H9 (cell line): ENCODE data around the gene NOXA1. TPM values are rescaled to one million over a fixed set of nuclear protein-coding genes. Genes with fewer than 3 reads are reported as not detected.

ENCODE experiments used
- DNase-seq: peaks from one replicate; pipeline ENCODE4 v3.0.0-alpha.2; 2017
- H2AFZ ChIP-seq: one replicate; pipeline ENCODE4 v1.6.1; 2013; ENCODE audit warnings: mild to moderate bottlenecking, low read length, control low read depth, moderate library complexity
- H2AK5ac ChIP-seq: 2 replicates; pipeline ENCODE4 v1.6.1; 2013; ENCODE audit warnings: low read length, control low read depth, mixed read lengths; ENCODE audit not compliant: insufficient read length
- H2BK120ac ChIP-seq: one replicate; pipeline ENCODE4 v1.6.1; 2013; ENCODE audit warnings: low read depth, mild to moderate bottlenecking, low read length, control low read depth, inconsistent platforms; ENCODE audit not compliant: poor library complexity, severe bottlenecking
- H2BK12ac ChIP-seq: 2 replicates; pipeline ENCODE4 v1.6.1; 2013; ENCODE audit warnings: low read length, control low read depth, mixed read lengths, low read depth; ENCODE audit not compliant: insufficient read length
- H2BK15ac ChIP-seq: 2 replicates; pipeline ENCODE4 v1.6.1; 2013; ENCODE audit warnings: low read depth, low read length, control low read depth
- H2BK20ac ChIP-seq: one replicate; pipeline ENCODE4 v1.6.1; 2013; ENCODE audit warnings: low read depth, mild to moderate bottlenecking, low read length, control low read depth, inconsistent platforms; ENCODE audit not compliant: poor library complexity, severe bottlenecking
- H2BK5ac ChIP-seq: 2 replicates; pipeline ENCODE4 v1.6.1; 2013; ENCODE audit warnings: low read length, control low read depth, mixed read lengths; ENCODE audit not compliant: insufficient read length
- H3K14ac ChIP-seq: 2 replicates; pipeline ENCODE4 v1.6.1; 2013; ENCODE audit warnings: low read length, control low read depth; ENCODE audit not compliant: insufficient read depth
- H3K18ac ChIP-seq: 2 replicates; pipeline ENCODE4 v1.6.1; 2013; ENCODE audit warnings: low read depth, mild to moderate bottlenecking, mixed read lengths, low read length, control low read depth; ENCODE audit not compliant: insufficient read length
- H3K23ac ChIP-seq: 2 replicates; pipeline ENCODE4 v1.6.1; 2013; ENCODE audit warnings: low read length, control low read depth, mixed read lengths, low read depth; ENCODE audit not compliant: insufficient read length
- H3K23me2 ChIP-seq: 2 replicates; pipeline ENCODE4 v1.6.1; 2013; ENCODE audit warnings: low read depth, mild to moderate bottlenecking, mixed read lengths, low read length, control low read depth; ENCODE audit not compliant: insufficient read length, poor library complexity, severe bottlenecking
- H3K27ac ChIP-seq: 2 replicates; pipeline ENCODE4 v1.5.1; 2013; ENCODE audit warnings: low read length, control low read depth, mixed read lengths, low read depth; ENCODE audit not compliant: insufficient read length
- H3K27me3 ChIP-seq: 2 replicates; pipeline ENCODE4 v1.6.1; 2013; ENCODE audit warnings: low read length, control low read depth, inconsistent platforms; ENCODE audit not compliant: insufficient read depth
- H3K4ac ChIP-seq: 2 replicates; pipeline ENCODE4 v1.6.1; 2013; ENCODE audit warnings: low read depth, mild to moderate bottlenecking, control low read depth, inconsistent platforms, low read length, moderate library complexity
- H3K4me1 ChIP-seq: 2 replicates; pipeline ENCODE4 v1.6.1; 2013; ENCODE audit warnings: low read length, control low read depth, inconsistent platforms; ENCODE audit not compliant: insufficient read depth
- H3K4me2 ChIP-seq: 2 replicates; pipeline ENCODE4 v1.6.1; 2013; ENCODE audit warnings: low read length, control low read depth, mixed read lengths; ENCODE audit not compliant: insufficient read length, insufficient read depth
- H3K56ac ChIP-seq: 2 replicates; pipeline ENCODE4 v1.6.1; 2013; ENCODE audit warnings: low read depth, mild to moderate bottlenecking, mixed read lengths, low read length, control low read depth; ENCODE audit not compliant: insufficient read length
- H3K79me1 ChIP-seq: 2 replicates; pipeline ENCODE4 v1.6.1; 2013; ENCODE audit warnings: low read depth, mild to moderate bottlenecking, moderate library complexity, low read length, control low read depth, inconsistent platforms; ENCODE audit not compliant: insufficient read depth, poor library complexity, severe bottlenecking
- H3K79me2 ChIP-seq: 2 replicates; pipeline ENCODE4 v1.6.1; 2013; ENCODE audit warnings: low read length, control low read depth, inconsistent platforms; ENCODE audit not compliant: insufficient read depth
- H3K9ac ChIP-seq: 2 replicates; pipeline ENCODE4 v1.6.1; 2013; ENCODE audit warnings: low read length, control low read depth, mixed read lengths; ENCODE audit not compliant: insufficient read length; ENCODE audit errors: extremely low read depth
- H3K9me3 ChIP-seq: one replicate; pipeline ENCODE4 v1.6.1; 2013; ENCODE audit warnings: low read depth, low read length, inconsistent platforms; ENCODE audit not compliant: control insufficient read depth
- H3T11ph ChIP-seq: one replicate; pipeline ENCODE4 v1.6.1; 2013; ENCODE audit warnings: mild to moderate bottlenecking, low read length, control low read depth, inconsistent platforms
- H4K20me1 ChIP-seq: one replicate; pipeline ENCODE4 v1.6.1; 2013; ENCODE audit not compliant: control insufficient read depth, insufficient read length, insufficient read depth
- H4K5ac ChIP-seq: 2 replicates; pipeline ENCODE4 v1.6.1; 2013; ENCODE audit warnings: low read depth, mild to moderate bottlenecking, mixed read lengths, low read length, control low read depth; ENCODE audit not compliant: insufficient read length
- H4K8ac ChIP-seq: replicated peaks from 2 replicates; pipeline ENCODE4 v1.6.1; 2013; ENCODE audit warnings: low read length, control low read depth, mixed read lengths, low read depth; ENCODE audit not compliant: insufficient read length
- H4K91ac ChIP-seq: 2 replicates; pipeline ENCODE4 v1.6.1; 2013; ENCODE audit warnings: low read depth, mild to moderate bottlenecking, moderate library complexity, mixed read lengths, low read length, control low read depth; ENCODE audit not compliant: insufficient read length
- H3K27ac Mint-ChIP-seq, 3 experiments: 2 replicates in 2 of 3; 3 replicates in 1 of 3; pipeline ENCODE4 v1.8.0; 2020 to 2021; ENCODE audit warnings: mixed read lengths in 3 of 3, mild to moderate bottlenecking in 1 of 3, moderate library complexity in 1 of 3
- H3K27me3 Mint-ChIP-seq: 2 replicates; pipeline ENCODE4 v1.8.0; 2021; ENCODE audit warnings: low read depth, mild to moderate bottlenecking, moderate library complexity, mixed read lengths
- H3K36me3 Mint-ChIP-seq, 3 experiments: 2 replicates in 2 of 3; 3 replicates in 1 of 3; pipeline ENCODE4 v1.8.0; 2020 to 2021; ENCODE audit warnings: low read depth in 3 of 3, mixed read lengths in 3 of 3; ENCODE audit not compliant: insufficient read depth in 1 of 3
- H3K4me1 Mint-ChIP-seq, 2 experiments: 2 replicates each; pipeline ENCODE4 v1.8.0; 2020; ENCODE audit warnings: mixed read lengths in 2 of 2
- H3K4me3 Mint-ChIP-seq, 2 experiments: 2 replicates in 1 of 2; 3 replicates in 1 of 2; pipeline ENCODE4 v1.8.0; 2020 to 2021; ENCODE audit warnings: mild to moderate bottlenecking in 2 of 2, mixed read lengths in 2 of 2, moderate library complexity in 1 of 2
- H3K9me3 Mint-ChIP-seq, 2 experiments: 2 replicates in 1 of 2; 3 replicates in 1 of 2; pipeline ENCODE4 v1.8.0; 2020; ENCODE audit warnings: mild to moderate bottlenecking in 2 of 2, mixed read lengths in 2 of 2, moderate library complexity in 1 of 2
- CTCF ChIP-seq: fragments of 200-600 bp; sonication (generic); conservative IDR thresholded peaks from 3 replicates; pipeline ENCODE4 v1.8.0; 2021; ENCODE audit warnings: antibody characterized with exemption, mild to moderate bottlenecking
- WGBS: extraction: QIAGEN DNeasy Blood & Tissue Kit; methylation state at CpG from one replicate; pipeline ENCODE4 v1.1.7; 2013; ENCODE audit warnings: missing lambda C conversion rate, low lambda C conversion rate, mixed read lengths; ENCODE audit not compliant: insufficient read length; ENCODE audit errors: extremely low coverage; 5-methylcytosine and 5-hydroxymethylcytosine counted together
- total RNA-seq: library from RNA; stranded (reverse); gene quantifications from 2 replicates; pipeline ENCODE4 v1.2.1, GENCODE V29; 2021

NOXA1 gene
- total RNA-seq, 1 experiment from 2014 or later, result 2.0 TPM

DNA sequence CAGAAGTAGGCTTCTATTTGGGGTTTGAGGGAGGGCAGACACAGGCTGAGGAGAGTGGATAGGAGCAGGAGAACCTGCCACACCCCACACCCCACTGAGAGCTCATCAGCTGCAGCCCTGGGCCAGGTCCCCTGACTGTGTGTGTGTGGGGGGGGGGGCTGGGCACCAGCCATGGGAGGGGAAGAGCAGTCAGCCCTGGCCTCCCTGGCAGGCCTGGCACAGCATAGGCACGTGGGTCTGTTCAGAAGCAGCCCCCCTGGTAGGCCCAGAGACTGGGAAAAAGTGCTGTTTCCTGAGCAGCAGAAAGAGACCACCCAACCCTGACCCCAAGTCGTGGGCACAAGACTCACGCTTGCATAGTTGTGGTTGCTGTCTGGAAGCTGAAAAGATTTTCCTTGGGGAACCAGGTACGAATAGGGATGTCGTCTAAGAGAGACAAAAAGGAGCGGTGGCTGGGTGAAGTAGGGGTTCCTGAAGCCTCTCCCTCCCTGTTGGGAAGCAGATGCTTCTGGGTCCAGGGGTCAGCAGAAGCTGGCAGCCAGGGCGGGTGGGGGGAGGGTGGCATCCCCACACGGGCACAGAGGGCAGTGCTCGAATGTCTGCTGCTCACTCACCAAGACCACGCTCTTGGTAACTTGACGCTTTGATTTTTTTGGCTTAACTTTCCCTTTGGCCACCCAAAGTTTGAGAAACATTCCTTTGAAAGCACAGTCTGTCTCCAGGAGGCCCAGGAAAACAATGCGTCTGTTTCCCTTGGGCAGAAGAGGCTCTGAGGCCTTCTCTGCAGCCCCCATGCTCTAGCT, 33.1 kb downstream of the NOXA1 start:
- Histone ChIP-seq H3K27me3 (no peaks in the 10 kb centered on the region), H4K5ac (no peak overlapping the region), H2BK5ac (no peak overlapping the region), H3K23me2 (peaks cover 4% of the 10 kb centered on the region), H3T11ph (no peak overlapping the region), H2AK5ac (no peak overlapping the region), H2BK12ac (no peak overlapping the region), H3K27ac (no peak overlapping the region), H3K18ac (no peak overlapping the region), H2BK120ac (no peak overlapping the region), H4K91ac (no peak overlapping the region), H2BK20ac (no peak overlapping the region), H3K4ac (no peak overlapping the region), H3K9me3 (no peaks in the 10 kb centered on the region), H3K14ac (no peak overlapping the region), H3K79me1 (no peaks in the 10 kb centered on the region), H3K4me2 (no peak overlapping the region), H4K8ac (no peak overlapping the region), H2BK15ac (no peak overlapping the region), H3K9ac (no peak overlapping the region), H2AFZ (no peak overlapping the region), H3K56ac (no peak overlapping the region), H3K23ac (no peak overlapping the region), H3K4me1 (no peaks in the 10 kb centered on the region), H4K20me1 (peaks cover 3% of the 10 kb centered on the region), H3K79me2 (no peaks in the 10 kb centered on the region)
- no CpG with 5 or more reads among the region's 12 CpGs for WGBS
- Mint-ChIP-seq H3K27ac (no peak overlapping the region), H3K36me3 (peaks cover 0 to 24% (median 15%) of the 10 kb centered on the region in 3 experiments; a peak in 5 of 7 replicates), H3K27me3 (peaks cover 11% of the 10 kb centered on the region), H3K9me3 (no peaks in the 10 kb centered on the region), H3K4me3 (peak overlapping the region in 1 of 2 experiments; percentile 47; a peak in 2 of 5 replicates), H3K4me1 (peaks cover 5 to 16% of the 10 kb centered on the region in 2 experiments; a peak in 3 of 4 replicates)
- TF ChIP-seq CTCF, result no peak
- DNase-seq, result no peak
